Activated T-helper 1 cell treated with anti-CD3 and anti-CD28 coated beads, Interleukin-2, amount 50 U/mL, for 16 hours (primary cell): ENCODE data around the gene CNDP2.
"Not testable (repeated sequence)": the region's sequence is repeated elsewhere in the genome, so short reads cannot be mapped to it uniquely, and the experiment has no call there.

ENCODE experiments used
- DNase-seq, 2 donors: peaks; one replicate each; pipeline ENCODE4 v3.0.0-alpha.2; 2020; ENCODE audit warnings: low read depth in 1 of 2, low spot score in 1 of 2

The CNDP2 gene

GRCh38 chr18:74565993-74566392 is 69.8 kb downstream of the CNDP2 start:
- not testable (repeated sequence) for DNase-seq

GRCh38 chr18:74567822-74568221 is 71.7 kb downstream of the CNDP2 start:
- no peak for DNase-seq

- DNase-seq = no peak
These were observed 73.2 kb downstream of the CNDP2 start for GRCh38 chr18:74569401-74569800.

GRCh38 chr18:74570266-74570665 is 74.1 kb downstream of the CNDP2 start:
- DNase-seq = no peak

GRCh38 chr18:74571895-74572680 is 75.9 kb downstream of the CNDP2 start:
- DNase-seq = no peak

GRCh38 chr18:74573053-74573452 is 76.9 kb downstream of the CNDP2 start:
- DNase-seq = no peak
